Retinal pigment epithelial cell (primary cell): ENCODE data around the gene TREM2.

ENCODE experiments used
- DNase-seq: peaks from one replicate; pipeline ENCODE4 v3.0.0-alpha.2; 2010; ENCODE audit warnings: low read depth
- H3K4me3 ChIP-seq: 2 replicates; pipeline ENCODE4 v1.5.1; 2011; ENCODE audit warnings: mild to moderate bottlenecking, low read length, control low read depth, moderate library complexity
- CTCF ChIP-seq: conservative IDR thresholded peaks from 2 replicates; pipeline ENCODE4 v1.5.1; 2011; ENCODE audit warnings: low read depth, low read length, control low read depth, inconsistent platforms

TREM2 gene

GRCh38 chr6:41181566-41181965 lies 18.6 kb upstream of the TREM2 start:
- no peak for TF ChIP-seq CTCF
- no peak overlapping the region for H3K4me3 ChIP-seq
- DNase-seq = no peak

GRCh38 chr6:41179163-41179562 lies 16.2 kb upstream of the TREM2 start:
- H3K4me3 ChIP-seq = no peak overlapping the region
- no peak for TF ChIP-seq CTCF
- DNase-seq = no peak

GRCh38 chr6:41177695-41178094 lies 14.8 kb upstream of the TREM2 start:
- no peak for DNase-seq
- TF ChIP-seq CTCF = no peak
- H3K4me3 ChIP-seq = no peak overlapping the region

GRCh38 chr6:41177287-41177686 lies 14.4 kb upstream of the TREM2 start:
- DNase-seq = no peak
- TF ChIP-seq CTCF = no peak
- no peak overlapping the region for H3K4me3 ChIP-seq

GRCh38 chr6:41176189-41176588 lies 13.3 kb upstream of the TREM2 start:
- no peak for DNase-seq
- no peak overlapping the region for H3K4me3 ChIP-seq
- TF ChIP-seq CTCF = no peak

- H3K4me3 ChIP-seq = no peak overlapping the region
- DNase-seq = no peak
- no peak for TF ChIP-seq CTCF
Observed at GRCh38 chr6:41175084-41175483, 12.2 kb upstream of the TREM2 start.

GRCh38 chr6:41174610-41175009 lies 11.7 kb upstream of the TREM2 start:
- no peak for TF ChIP-seq CTCF
- no peak for DNase-seq
- no peak overlapping the region for H3K4me3 ChIP-seq
